Cortex of kidney (tissue), 1 donor: Measurements from ENCODE around the gene NPC1.
"Not testable (repeated sequence)": the region's sequence is repeated elsewhere in the genome, so short reads cannot be mapped to it uniquely, and the experiment has no call there.

ENCODE experiments used
- DNase-seq: peaks from one replicate; lab custom pipeline; 2025; lab: John Stamatoyannopoulos, UW

The NPC1 gene

DNA sequence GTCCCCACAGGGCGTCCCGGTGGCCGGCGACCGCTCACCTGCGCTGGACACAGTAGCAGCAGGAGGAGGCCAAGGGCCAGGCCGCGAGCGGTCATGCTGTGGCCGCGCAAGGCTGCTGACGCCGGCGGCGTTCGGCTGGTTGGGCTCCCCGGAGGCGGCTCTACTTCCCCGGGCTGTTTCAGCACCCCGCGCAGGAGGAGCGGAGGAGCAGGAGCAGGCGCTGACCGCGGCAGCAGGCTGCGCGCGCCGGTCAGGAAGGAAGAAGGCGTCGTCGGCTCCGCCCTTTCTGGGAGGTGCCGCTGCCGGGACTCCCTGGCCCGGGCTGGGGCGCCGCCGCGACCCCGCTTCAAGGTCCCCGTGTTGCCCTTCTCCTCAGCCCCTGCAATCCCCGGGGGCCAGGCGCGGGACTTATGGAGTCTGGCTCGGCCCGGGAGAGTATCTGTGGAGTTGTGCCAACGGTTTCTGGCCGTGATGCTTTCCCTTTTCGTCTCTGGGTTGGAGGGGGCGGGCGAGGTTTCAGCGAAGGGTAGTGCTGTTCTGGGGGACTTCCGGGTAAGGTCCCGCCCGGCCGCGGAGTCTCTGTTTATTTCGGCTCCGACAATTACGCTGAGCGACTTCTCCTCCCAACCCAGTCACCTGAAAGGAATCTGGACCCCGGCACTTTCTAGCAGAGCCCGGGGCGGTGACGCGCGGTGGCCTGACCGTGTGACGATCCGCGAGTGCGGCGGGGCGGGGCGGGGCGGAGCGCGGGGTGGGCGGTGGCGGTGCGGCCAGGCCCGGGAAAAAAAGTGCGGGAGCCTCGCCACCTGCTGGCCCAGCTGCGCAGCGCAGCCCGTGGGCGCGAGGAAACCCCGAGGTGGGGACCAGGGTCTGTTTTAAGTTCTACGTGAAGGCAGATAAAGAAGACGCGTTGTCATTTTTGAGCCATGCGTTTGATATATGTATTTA, at the start of gene NPC1:
NPC1 (minus strand) TSS at position 258 of the 948 bp plus-strand sequence; CDS start at position 95, 163 bp downstream.
- DNase-seq = peak; percentile 36

DNA sequence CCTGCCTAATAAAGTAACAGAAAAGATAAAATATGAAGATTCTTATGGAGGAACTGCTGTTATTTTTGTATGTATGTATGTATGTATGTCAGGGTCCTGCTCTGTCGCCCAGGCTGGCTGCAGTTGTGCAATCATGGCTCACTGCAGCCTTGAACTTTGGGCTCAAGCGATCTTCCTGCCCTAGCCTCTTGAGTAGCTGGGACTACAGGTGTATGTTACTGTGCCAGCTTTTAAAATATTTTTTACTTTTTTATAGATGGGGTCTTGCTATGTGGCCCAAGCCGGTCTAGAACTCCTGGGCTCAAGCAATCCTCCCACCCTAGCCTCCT, 49.7 kb upstream of the NPC1 start:
- no peak for DNase-seq

GRCh38 chr18:23635283-23636070, 49.2 kb upstream of the NPC1 start:
- no peak for DNase-seq

- no peak for DNase-seq
Measured at GRCh38 chr18:23634692-23635091, 48.4 kb upstream of the NPC1 start.

- DNase-seq = no peak
Measured at GRCh38 chr18:23632615-23633014, 46.3 kb upstream of the NPC1 start.

DNA sequence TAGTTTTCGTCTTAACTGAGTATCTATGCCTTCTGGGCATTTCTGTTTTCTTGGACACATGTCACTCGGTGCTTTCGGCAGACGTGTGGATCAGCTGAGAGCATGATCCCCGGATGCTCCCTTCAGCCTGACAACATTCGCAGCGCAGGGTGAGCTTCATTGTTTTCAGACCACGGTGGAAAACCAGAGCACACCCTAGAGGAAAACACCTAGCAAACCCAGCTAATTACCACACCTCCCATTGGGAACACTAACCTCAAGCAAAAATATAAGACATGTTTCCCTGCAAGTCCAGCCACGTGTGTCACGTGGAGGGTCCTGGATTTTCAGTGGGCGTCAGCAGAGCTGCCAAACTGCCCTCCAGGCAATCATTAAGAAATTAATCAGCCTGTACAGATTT, 45.4 kb upstream of the NPC1 start:
- DNase-seq = no peak

DNA sequence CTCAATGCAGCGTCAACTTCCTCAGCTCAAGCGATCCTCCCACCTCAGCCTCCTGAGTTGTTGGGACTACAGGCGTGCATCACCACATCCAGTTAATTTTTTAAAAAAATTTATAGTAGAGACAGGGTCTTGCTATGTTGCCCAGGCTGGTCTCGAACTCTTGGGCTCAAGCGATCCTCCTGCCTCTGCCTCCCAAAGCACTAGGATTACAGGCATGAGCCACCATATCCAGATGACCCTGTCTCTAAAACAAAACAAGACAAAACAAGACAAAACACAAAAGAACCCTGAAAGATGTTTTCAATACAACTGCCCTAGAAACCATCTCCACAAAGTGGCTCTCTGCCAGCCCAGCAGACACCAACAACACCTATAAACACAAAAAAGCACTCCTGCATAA, 45.0 kb upstream of the NPC1 start:
- no peak for DNase-seq

- DNase-seq = no peak
Measured at GRCh38 chr18:23629444-23629946, 43.2 kb upstream of the NPC1 start.

DNA sequence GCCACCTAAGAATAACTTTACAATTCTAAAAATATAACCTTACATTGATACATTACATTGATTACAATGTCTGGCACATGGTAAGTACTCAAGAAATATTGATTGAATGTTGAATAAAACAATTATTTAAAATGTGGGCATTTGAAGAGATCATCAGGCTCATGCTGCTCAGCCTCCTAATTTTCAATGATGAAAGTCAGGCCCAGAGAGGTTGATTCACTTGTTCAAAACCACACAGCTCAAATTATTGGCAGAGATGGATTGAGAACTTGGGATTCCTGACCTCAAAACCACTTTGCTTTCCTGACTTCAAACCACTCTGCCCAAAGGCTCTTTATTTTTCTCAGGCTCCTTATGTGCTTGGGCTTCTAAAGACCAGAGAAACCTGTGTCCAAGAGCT, 41.7 kb upstream of the NPC1 start:
- DNase-seq = no peak

DNA sequence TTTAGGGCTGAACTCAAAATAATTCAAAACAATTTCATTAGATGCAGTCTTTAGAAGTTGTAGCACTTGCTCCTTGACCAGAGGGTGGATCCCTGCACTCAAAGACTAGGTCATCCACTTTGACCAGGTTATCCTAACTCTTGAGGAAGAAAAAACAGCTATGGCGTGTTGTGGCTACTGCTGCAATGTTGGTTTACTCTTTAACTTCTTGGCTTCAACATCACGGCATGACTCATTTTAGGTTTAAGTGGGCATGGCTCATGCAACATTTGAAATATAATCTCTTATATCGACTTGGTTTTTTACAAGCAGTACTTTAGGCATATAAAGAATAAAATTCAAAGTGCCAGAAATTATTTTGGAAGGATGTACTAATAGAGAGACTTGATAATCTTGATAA, 41.0 kb upstream of the NPC1 start:
- no peak for DNase-seq

DNA sequence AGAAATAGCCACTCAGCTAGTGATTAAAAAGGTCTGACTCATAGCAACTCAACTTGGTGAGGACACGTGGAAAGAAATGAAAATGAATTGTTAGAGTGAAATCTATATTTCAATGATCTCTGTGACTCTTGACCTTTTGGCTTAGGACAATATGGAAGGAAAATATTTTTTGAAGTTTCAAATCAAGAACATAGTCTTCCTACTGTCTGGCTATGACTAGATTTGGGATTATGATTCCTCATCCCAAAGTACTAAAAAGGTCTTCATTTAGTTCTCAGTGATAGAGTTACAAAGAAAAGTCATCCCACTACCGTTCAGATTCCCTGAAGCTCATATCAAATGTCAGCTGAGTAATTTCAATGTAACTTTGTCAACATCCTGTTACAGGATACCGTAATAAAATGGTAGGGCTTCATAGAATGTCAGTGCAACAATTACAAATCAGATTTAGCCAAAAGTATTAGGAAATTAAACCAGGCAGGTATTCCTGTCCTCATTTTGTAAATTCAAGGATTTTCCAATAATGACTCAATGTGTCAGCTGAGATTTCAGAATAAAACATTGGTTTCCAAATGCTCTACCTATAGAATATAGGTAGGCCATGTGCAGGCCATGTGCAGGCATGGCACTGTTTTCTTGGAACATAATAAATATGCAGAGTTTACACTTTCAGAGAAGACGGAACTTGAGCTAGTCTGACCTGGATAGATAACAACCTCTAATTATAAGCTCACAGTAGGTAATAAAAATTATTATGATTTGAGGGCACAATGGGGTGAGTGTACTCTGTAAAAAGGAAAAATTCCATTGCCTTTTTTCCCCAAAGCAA, 40.4 kb upstream of the NPC1 start:
- no peak for DNase-seq

GRCh38 chr18:23623040-23623439, 36.7 kb upstream of the NPC1 start:
- DNase-seq = no peak

GRCh38 chr18:23619388-23619881, 33.1 kb upstream of the NPC1 start:
- no peak for DNase-seq

GRCh38 chr18:23618862-23619387, 32.6 kb upstream of the NPC1 start:
- no peak for DNase-seq

GRCh38 chr18:23617412-23618014, 31.2 kb upstream of the NPC1 start:
- DNase-seq = no peak

- no peak for DNase-seq
Measured at GRCh38 chr18:23616258-23616657, 30.0 kb upstream of the NPC1 start.

GRCh38 chr18:23614891-23615290, 28.6 kb upstream of the NPC1 start:
- no peak for DNase-seq

DNA sequence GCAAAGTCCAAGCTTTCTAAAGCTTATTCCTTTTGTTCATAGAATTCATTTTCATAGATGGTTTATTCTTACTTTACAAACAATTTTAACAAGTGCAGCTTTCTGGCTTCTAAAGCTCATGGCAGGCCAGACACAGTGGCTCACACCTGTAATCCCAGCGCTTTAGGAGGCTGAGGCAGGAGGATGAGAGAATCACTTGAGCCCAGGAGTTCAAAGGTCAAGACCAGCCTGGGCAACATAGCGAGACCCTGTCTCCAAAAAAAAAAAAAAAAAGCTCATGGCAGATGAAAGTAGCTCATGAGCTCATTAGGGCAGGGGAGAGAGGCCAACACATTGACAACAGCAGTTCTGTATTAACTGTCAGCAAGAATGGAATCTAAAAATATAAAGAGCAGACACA, 28.1 kb upstream of the NPC1 start:
- DNase-seq = no peak

DNA sequence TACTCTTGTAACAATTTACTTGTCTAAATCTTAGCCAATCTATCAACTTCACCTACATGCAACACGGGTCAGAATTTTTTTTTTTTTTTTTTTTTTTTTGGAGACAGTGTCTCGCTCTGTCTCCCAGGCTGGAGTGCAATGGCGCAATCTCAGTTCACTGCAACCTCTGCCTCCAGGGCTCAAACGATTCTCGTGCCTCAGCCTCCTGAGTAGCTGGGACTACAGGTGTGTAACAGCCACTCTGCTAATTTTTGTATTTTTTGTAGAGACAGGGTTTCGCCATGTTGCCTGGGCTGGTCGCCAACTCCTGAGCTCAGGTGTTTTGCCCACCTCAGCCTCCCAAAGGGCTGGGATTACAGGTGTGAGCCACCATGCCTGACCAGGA, 26.8 kb upstream of the NPC1 start:
- not testable (repeated sequence) for DNase-seq

DNA sequence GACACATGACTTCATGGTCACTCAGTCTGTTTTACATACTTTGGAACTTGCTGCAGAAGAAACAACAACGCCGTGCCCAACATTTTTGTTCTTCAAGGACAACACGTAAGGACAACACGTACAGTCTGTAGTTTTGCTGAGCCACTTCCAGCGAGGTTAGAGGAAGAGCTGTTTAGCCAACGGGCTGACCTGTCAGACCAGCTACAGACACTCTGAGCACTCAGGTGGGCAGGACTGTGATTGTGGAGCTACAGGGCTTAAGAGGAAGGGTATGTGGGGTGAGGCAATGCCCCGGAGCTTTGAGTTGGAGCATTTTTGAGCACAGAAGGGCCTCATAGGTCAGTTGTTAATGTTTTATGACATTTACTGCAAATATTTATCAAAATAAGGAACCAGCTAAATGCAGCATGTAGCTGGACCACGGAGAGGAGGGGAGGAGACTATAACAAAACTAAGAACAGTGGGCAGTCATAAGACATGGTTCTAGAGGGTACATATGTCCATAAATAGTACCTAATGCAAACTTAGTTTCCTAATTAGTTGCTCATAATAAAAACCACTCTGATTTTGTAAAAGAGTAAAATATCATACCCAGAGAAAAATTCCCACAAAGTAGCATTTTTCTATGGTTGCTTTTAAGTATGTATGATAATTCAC, 26.3 kb upstream of the NPC1 start:
- DNase-seq = no peak
